ENCODE measurements around the gene MIB2.

MIB2 gene

DNA sequence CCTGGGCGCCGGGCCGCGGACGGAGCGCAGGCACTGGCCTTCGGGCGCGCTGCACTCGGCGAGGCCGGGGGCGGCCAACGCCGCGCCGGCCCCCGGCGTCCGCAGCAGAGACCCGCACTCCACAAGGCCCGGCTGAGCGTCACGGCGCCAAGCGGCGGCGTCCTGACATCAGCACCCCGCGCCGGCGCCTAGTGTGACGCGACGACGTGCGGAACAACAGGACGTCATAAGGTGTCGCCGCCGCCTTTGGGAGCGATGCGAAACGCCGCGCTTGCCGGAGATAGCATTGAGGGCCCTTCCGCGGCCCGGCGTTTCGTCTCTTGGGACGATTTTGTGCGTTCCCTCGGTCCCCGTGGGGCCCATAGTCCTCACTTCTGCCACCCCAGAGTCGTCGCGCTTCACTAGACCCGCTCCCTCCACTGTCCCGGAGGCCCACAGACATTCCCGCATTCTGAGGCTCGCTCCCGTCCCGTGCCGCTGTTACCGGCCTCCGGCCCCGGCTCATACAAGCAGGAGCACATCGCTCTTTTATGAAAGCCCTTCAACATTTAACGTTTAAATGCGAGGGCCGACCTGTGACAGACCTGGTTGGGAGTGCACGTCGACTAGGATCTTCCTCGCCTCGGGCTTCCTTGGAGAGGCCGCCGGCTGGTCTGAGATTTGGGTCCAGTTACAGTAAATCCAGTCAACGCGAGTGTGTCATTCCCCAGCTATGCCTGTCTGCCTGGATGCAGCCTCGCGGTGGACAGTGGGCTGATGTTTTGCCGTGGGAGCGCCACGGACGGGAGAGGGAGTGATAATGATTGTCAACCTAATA is 40.4 kb upstream of the MIB2 start, which contains the start of gene SSU72:
TSS of gene SSU72 (minus strand) at position 143 of the 817 bp plus-strand sequence. CDS start 306 bp downstream, outside the sequence.
- peak within 1 kb of the TSS; percentile 99 for H3K4me3 ChIP-seq (ENCODE audit: low read depth, low read length)
- in situ Hi-C loops (cut with HindIII; ENCODE audit: low sequenced_read_pairs), result no loop called here
- TF ChIP-seq, protein P1, sequence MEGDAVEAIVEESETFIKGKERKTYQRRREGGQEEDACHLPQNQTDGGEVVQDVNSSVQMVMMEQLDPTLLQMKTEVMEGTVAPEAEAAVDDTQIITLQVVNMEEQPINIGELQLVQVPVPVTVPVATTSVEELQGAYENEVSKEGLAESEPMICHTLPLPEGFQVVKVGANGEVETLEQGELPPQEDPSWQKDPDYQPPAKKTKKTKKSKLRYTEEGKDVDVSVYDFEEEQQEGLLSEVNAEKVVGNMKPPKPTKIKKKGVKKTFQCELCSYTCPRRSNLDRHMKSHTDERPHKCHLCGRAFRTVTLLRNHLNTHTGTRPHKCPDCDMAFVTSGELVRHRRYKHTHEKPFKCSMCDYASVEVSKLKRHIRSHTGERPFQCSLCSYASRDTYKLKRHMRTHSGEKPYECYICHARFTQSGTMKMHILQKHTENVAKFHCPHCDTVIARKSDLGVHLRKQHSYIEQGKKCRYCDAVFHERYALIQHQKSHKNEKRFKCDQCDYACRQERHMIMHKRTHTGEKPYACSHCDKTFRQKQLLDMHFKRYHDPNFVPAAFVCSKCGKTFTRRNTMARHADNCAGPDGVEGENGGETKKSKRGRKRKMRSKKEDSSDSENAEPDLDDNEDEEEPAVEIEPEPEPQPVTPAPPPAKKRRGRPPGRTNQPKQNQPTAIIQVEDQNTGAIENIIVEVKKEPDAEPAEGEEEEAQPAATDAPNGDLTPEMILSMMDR (IDR thresholded peaks at IDR 0.05; ENCODE audit: low read depth, low read length, missing control alignments), result no peak
- DNase-seq (ENCODE audit: low read depth), result peak; percentile 83

DNA sequence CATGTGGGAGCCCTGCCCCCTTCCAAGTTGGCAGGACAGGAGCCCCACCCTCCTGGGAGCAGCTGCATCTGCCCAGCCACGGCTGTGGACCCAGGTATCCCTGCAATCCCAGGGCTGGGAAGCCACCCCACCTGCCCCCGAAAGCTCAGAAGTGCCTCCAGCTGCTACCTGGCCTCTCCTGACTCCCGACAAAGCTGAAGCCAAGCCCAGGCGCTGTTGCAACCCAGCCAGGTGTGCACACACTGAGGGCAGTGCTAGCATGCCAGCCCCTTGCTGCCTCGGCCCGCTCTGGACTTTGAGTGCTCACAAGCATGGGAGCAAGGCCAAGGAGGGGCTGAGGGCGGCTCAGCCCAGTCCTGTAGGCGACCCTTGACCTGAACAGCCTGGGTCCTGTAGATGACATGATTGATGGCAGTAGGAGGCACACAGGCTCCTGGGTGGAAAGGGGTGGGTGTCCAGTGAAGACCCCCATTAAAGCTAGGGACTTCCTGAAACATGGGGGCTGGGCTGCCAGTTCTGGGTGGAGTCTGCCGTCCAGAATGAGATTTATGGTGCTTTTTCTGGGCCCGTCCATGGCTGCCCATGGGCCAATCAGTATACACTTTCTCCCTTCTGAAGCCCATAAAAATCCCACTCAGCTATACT is 37.8 kb upstream of the MIB2 start:
- TF ChIP-seq, protein P1 (IDR thresholded peaks at IDR 0.05; ENCODE audit: low read depth, low read length, missing control alignments), result no peak
- no peak for DNase-seq (ENCODE audit: low read depth)
- in situ Hi-C loops (cut with HindIII; ENCODE audit: low sequenced_read_pairs), result no loop called here
- H3K4me3 ChIP-seq (ENCODE audit: low read depth, low read length), result no peak overlapping the region

DNA sequence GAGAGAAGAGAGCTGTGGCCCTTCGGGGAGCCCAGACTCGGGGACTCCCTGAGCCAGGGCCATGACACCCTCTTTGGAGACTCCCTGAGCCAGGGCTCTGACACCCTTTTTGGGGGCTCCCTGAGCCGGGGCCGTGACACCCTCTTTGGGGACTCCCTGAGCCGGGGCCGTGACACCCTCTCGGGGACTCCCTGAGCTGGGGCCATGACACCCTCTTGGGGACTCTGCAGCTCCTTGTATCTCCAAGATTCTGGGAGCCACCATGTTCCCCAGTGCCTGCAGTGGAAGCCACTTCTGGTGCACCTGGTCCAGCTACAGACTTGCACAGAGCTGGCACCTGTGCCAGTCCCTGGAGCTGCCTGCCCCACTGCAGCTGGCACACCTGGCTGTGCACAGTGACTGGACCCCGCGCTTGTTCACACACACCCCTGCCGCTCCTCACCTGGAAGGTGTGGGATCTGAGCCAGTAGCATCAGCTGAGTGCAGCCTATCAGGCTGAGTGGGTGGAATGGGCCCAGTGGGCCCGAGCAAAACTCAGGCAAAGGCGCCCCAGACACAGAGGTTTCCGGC is 36.8 kb upstream of the MIB2 start:
- in situ Hi-C loops (cut with HindIII; ENCODE audit: low sequenced_read_pairs), result no loop called here
- no peak overlapping the region for H3K4me3 ChIP-seq (ENCODE audit: low read depth, low read length)
- DNase-seq (ENCODE audit: low read depth), result no peak
- TF ChIP-seq, protein P1 (IDR thresholded peaks at IDR 0.05; ENCODE audit: low read depth, low read length, missing control alignments), result no peak

DNA sequence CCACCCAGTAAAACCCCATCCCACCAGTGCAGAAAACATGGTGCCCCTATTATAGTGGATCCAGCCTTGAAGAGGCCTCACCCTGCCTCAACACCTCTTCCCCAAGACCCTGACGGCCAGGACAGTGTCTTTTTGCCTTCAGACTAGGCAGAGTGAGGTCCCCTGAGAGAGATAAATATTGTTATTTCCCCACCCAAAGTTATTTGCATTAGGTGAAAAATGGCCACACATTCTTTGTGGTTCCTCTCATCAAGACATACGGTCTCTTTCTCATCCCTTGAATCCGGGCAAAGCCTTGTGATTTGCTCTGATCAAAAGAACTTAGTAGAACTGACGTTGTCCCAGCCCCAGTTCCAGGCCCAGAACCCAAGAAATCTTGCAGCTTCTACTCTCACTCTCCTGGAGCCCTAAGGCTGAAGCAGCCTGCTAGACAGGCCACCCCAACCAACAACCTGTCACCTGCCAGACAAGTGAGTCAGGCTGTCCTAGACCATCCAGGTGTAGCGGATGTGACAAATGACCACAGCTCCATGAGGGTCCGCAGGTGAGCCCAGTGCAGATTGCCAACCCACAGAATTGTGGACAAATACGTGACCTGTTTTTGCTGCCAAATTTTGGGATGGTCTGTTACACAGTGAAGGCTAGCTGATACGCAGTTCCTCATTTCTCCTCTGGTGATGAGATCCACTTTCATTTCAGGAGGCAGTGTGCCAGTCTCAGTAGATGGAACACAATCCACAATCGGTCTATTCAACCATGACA is 32.5 kb upstream of the MIB2 start:
- DNase-seq (ENCODE audit: low read depth), result no peak
- in situ Hi-C loops (cut with HindIII; ENCODE audit: low sequenced_read_pairs), result no loop called here
- TF ChIP-seq, protein P1 (IDR thresholded peaks at IDR 0.05; ENCODE audit: low read depth, low read length, missing control alignments), result no peak
- H3K4me3 ChIP-seq (ENCODE audit: low read depth, low read length), result no peak overlapping the region

DNA sequence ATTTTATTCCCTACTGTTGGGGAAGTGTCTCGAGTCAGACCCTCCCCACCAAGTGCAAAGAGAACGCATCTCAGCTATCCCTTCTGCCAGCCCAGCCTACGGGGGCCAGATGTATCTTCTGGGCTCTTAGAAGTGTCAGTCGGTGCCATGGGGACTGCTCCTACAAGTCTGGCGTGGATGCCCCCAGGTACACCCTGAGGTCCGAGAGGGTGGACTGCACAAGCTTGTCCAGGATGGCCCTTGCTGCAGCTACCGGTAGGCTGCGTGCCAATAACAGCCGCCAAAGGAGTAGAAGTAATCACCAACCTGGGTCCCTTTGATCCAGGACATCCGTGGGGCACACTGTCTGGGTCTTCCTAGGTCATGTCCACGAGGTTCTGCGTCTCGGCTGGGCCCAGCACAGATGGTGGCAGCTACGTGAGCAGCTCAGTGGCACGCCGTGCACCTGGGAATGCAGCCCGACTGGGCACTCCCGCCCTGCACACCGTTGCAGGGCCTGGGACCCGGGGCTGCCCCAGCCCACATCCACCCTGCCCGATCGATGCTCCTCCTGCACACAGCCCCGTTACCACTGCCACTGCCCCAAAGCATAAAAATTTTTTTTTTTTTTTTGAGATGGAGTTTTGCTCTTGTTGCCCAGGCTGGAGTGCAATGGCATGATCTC is 31.8 kb upstream of the MIB2 start:
- TF ChIP-seq, protein P1 (IDR thresholded peaks at IDR 0.05; ENCODE audit: low read depth, low read length, missing control alignments), result no peak
- in situ Hi-C loops (cut with HindIII; ENCODE audit: low sequenced_read_pairs), result no loop called here
- no peak for DNase-seq (ENCODE audit: low read depth)
- H3K4me3 ChIP-seq (ENCODE audit: low read depth, low read length), result no peak overlapping the region
